ENCODE measurements around the gene DBNDD1.

The DBNDD1 gene

GRCh38 chr16:89974870-89975269, 44.4 kb downstream of the DBNDD1 start:
- Histone ChIP-seq H3K27ac (no peak overlapping the region), H3K27me3 (no peaks in the 10 kb centered on the region), H3K36me3 (peaks cover 13% of the 10 kb centered on the region), H3K4me3 (ENCODE audit: low read depth in 1 of 2, low read length in 1 of 2) (no peak overlapping the region), H3K4me1 (ENCODE audit: control insufficient read depth in 1 of 2, insufficient read depth in 1 of 2, low read depth in 1 of 2, low read length in 1 of 2) (peaks cover 33 to 38% of the 10 kb centered on the region in 2 experiments), H3K9me3 (no peaks in the 10 kb centered on the region)
- TF ChIP-seq, protein P1, sequence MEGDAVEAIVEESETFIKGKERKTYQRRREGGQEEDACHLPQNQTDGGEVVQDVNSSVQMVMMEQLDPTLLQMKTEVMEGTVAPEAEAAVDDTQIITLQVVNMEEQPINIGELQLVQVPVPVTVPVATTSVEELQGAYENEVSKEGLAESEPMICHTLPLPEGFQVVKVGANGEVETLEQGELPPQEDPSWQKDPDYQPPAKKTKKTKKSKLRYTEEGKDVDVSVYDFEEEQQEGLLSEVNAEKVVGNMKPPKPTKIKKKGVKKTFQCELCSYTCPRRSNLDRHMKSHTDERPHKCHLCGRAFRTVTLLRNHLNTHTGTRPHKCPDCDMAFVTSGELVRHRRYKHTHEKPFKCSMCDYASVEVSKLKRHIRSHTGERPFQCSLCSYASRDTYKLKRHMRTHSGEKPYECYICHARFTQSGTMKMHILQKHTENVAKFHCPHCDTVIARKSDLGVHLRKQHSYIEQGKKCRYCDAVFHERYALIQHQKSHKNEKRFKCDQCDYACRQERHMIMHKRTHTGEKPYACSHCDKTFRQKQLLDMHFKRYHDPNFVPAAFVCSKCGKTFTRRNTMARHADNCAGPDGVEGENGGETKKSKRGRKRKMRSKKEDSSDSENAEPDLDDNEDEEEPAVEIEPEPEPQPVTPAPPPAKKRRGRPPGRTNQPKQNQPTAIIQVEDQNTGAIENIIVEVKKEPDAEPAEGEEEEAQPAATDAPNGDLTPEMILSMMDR (IDR thresholded peaks at IDR 0.05): no peak

DNA sequence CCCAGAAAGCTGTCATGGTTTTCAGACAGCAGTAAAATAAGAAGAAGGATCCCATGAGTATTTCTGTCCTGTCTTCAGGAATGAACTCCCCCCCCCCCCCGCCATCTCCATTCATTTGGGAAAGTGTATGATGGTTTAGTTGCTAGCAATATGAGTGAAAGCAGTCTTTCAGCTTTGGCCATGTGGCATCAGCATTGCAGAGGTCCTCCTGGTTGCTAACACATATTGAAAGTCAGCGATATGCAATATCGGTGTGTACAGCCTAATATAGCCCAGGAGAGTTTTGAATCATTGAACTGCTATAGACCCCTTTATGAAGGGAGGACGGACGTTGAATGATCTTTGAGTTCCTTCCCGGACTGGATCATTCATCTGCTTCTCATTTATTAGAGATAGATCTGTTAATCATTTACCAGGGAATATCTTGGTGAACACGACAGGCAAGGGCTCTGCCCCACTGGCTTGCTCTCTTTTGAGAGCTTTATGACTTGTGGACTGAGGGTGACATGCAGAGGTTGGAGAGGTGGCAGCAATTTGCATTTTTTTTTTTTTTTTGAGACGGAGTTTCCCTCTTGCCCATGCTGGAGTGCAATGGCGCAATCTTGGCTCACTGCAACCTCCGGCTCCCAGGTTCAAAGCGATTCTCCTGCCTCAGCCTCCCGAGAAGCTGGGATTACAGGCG, 45.5 kb downstream of the DBNDD1 start:
- Histone ChIP-seq H3K27ac (no peak overlapping the region), H3K9me3 (no peaks in the 10 kb centered on the region), H3K4me1 (ENCODE audit: control insufficient read depth in 1 of 2, insufficient read depth in 1 of 2, low read depth in 1 of 2, low read length in 1 of 2) (peaks cover 40 to 43% of the 10 kb centered on the region in 2 experiments), H3K27me3 (no peaks in the 10 kb centered on the region), H3K36me3 (peaks cover 11% of the 10 kb centered on the region), H3K4me3 (ENCODE audit: low read depth in 1 of 2, low read length in 1 of 2) (peak overlapping the region; percentile 86 to 89)
- TF ChIP-seq, protein P1 (IDR thresholded peaks at IDR 0.05): no peak

DNA sequence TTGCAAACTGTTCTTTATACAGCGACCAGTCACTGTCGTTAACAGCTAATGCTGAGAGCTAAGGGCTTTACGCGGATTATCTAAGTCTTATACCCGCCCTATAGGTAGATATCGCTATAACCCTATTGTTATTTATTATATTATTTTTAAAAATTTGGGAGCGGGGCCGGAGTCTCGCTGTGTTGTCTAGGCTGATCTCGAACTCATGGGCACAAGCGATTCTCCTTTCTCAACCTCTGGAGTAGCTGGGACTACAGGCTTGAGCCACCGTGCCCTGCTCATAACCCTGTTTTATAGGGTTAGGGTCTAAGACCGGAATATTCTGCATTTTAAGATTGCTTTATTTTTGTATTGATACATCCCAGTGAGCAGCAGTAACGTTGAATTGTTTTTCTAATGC, 46.0 kb downstream of the DBNDD1 start:
- peak overlapping the region; percentile 85 for H3K27ac ChIP-seq
- peak overlapping the region; percentile 86 to 89 for H3K4me3 ChIP-seq (ENCODE audit: low read depth in 1 of 2, low read length in 1 of 2)
- TF ChIP-seq, protein P1 (IDR thresholded peaks at IDR 0.05): no peak
- H3K36me3 ChIP-seq: peaks cover 10% of the 10 kb centered on the region
- H3K9me3 ChIP-seq: no peaks in the 10 kb centered on the region
- H3K27me3 ChIP-seq: no peaks in the 10 kb centered on the region
- peaks cover 43 to 46% of the 10 kb centered on the region in 2 experiments for H3K4me1 ChIP-seq (ENCODE audit: control insufficient read depth in 1 of 2, insufficient read depth in 1 of 2, low read depth in 1 of 2, low read length in 1 of 2)

DNA sequence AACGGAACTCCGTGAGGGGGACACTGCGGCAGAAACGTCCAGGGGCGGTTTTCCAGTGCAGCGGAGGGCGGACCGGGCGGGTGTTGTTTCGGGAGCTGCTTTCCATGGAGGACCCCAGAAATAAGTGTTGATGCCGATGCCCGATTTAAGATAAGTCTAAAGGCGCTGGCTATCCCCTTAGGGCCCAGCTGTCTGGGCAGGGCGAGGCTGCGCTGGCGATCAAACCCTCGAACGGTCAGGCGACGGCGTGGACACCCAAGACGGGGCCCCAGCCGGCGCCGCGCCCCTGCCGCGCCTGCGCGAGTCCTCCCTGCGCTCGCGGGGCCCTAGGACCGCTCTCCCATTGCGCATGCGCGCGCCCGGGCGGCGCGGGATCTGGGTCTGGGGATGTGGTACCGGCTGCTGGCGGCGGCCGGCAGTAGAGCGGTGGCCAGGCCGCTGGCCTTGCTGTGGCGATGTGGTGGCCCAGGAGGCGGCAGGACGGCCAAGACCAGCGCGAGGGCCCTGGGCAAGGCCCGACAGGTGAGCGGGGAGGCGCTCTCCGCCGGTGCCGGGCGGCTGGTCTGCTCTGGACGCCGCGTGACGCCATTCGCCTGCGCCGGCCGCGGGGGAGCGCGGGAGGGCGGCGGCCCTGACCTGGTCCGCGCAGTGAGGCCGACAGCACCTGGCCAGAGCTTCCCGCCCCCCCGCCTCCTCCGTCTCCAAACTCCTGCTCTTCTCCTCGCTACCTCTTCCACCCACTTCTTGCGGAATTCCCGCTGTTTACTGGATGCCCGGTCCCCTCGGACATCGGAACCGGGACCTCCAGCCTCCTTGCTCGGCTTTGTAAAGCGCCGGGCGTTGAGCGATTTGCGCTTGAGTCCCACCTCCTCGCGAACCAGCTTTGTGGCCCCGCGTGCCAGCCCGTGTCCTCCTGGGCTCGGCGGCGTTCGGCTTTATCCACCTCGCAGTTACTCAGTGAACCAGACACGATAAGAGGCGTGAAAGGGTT, 46.7 kb downstream of the DBNDD1 start:
- Histone ChIP-seq H3K36me3 (peaks cover 9% of the 10 kb centered on the region), H3K4me1 (ENCODE audit: control insufficient read depth in 1 of 2, insufficient read depth in 1 of 2, low read depth in 1 of 2, low read length in 1 of 2) (peaks cover 47 to 52% of the 10 kb centered on the region in 2 experiments), H3K9me3 (no peaks in the 10 kb centered on the region), H3K27me3 (no peaks in the 10 kb centered on the region), H3K4me3 (ENCODE audit: low read depth in 1 of 2, low read length in 1 of 2) (peak overlapping the region; percentile 86 to 89), H3K27ac (peak overlapping the region; percentile 85)
- TF ChIP-seq, protein P1 (IDR thresholded peaks at IDR 0.05): peak; percentile 77

DNA sequence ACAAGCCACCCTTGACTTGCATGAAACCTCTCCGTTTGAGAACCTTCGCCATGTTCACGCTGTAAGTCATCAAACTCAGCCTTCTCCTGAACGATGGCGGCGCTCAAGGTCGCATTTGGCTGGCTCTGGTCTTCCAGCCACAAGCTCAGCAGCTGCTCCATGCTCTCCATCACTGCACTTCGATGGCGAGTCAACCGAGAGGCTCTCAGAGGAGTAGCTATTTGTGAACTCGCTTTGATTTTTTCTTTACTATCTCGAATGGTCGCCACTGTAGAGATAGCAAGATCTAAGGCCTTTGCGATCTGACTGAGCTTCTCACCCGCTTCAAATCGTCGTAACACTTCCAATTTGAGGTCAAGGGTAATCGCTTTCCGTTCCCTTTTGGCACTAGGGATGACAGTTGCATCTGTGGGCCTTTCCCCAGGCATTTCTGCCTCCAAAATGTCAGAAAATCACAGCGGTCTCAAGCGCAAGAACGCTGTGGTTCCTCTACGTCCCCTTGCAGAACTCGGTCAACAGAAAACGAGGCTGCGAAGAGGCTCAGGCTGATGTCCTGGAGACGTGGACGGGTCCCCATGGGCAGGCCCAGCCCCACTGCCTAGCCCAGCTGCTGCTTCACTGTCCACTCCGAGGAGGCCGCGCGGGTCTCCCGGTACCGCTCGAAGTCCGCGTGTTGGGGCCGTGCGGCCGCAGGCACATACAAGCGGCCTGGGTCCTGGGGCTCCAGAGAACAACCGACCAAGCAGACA, 47.6 kb downstream of the DBNDD1 start:
- Histone ChIP-seq H3K4me3 (ENCODE audit: low read depth in 1 of 2, low read length in 1 of 2) (peak overlapping the region; percentile 86 to 89), H3K27ac (peak overlapping the region; percentile 85), H3K36me3 (peaks cover 16% of the 10 kb centered on the region), H3K9me3 (no peaks in the 10 kb centered on the region), H3K27me3 (no peaks in the 10 kb centered on the region), H3K4me1 (ENCODE audit: control insufficient read depth in 1 of 2, insufficient read depth in 1 of 2, low read depth in 1 of 2, low read length in 1 of 2) (peaks cover 56 to 61% of the 10 kb centered on the region in 2 experiments)
- TF ChIP-seq, protein P1 (IDR thresholded peaks at IDR 0.05): no peak
